ENCODE measurements around the gene PDE8A.

PDE8A gene

DNA sequence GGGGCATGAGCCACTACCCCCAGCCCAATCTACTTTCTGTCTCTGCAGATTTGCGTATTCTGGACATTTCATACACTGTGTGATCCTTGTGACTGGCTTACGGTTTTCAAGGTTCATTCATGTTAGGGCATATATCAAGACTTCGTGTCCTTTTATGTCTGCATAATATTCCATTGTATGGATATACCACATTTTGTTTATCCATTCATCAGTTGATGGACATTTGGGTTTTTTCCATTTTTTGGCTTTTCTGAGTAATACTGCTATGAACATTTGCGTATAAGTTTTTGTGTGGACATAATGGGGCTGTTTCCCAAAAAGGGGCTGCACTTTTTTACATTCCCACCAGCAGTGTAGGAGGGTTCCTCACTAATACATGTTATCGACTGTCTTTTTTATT, 106.6 kb downstream of the PDE8A start:
- DNase-seq (ENCODE audit: low read depth in 2 of 2): no peak

DNA sequence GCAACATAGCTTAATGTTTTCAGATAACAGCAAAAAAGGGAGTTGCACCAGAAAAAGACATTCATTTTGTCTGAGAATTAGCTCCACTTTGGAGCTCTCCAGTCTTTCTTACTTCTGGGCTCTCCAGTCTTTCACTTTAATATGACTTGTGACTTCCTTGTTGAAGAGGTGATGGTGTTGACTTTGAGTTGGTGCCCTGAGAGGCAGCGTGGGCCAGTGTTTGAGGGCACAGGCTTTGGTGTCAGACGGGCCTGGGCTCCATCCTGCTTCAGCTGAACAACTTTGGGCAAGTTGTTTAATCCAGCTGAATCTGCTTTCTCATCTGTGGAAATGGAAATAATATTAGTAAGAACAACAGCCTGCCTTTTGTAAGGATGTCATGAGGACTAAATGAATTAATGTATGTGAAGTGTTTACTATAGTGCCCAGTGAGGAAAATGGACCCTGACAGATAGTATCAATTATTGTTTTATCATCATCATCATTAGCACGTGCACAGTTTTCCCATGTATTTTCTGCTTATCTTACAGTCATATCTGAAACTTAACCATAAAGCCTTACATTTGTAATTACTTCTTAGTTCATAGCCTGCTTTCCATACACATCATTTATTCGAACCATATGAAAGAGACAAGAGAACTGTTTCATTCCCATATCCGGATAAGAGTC, 108.4 kb downstream of the PDE8A start:
- no peak for DNase-seq (ENCODE audit: low read depth in 2 of 2)

DNA sequence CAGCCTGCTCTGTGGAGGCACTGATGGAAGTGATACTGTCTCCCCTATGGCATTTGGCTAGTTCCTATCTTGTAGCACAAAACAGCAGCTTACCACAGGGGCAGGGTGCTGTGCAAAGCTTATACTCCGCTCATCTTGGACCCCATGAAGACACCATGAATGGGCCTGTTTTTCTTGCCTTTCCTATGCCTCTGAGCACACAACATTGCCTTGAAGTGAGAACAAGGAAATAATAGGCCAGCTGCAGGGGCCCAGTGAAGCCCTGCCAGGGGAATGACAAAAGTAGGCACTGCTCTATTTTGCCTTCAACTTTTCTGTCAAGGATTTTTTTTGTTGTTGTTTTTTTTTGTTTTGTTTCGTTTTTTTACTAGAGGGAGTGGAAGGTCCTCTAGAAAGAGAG, 110.3 kb downstream of the PDE8A start:
- DNase-seq (ENCODE audit: low read depth in 2 of 2): no peak

DNA sequence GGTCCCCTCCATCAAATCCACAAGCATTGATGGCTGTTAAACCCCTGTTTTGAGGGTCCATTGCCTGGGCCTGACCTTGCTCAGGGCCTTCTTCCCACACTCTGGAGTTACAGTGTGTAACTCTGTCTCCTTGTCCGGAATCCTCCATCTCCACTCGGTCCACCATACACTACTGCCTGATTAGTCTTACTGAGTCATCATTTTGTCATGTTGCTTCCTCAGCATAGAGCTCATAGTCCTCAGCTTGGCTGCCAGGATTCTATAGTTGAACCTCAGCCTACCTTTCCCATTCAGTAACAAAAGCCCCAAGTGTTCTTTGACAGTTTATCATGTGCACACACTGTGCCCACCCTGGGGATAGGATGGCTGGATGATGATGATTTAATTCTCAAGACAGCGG, 113.0 kb downstream of the PDE8A start:
- DNase-seq (ENCODE audit: low read depth in 2 of 2): no peak

DNA sequence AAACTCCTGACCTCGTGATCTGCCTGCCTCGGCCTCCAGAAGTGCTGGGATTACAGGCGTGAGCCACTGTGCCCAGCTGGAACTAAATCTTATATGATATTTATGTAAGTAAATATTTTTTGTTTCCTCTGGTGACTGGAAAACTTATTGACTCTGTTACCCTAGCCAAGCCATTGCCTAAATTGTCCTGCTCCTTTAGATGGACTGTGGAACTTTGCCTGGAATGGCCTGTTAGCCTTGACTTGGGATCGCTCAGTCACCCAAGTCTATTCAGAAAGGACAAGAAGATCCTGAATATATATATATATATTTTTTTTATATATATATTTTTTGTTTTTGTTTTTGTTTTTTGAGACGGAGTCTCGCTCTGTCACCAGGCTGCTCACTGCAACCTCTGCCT, 113.9 kb downstream of the PDE8A start:
- DNase-seq (ENCODE audit: low read depth in 2 of 2): no peak

DNA sequence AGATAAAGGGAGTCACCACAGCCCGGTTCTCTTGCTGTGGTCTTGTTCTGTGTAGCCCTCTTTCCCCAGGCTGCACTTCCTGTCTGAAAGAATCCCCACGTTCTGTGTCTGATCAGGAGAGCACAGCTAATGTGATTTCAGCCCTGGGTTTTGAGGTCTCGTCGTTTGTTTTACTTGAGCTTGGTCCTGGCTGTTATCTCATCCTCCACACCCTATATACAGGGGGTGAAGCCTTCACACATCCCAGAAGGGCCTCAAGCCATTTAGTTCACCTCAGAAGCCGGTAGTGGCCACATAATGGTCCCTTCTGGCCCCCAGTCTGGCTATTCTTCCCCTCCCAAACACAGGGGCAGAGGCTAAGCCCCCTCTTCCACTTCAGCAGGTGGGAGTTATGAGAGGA, 115.6 kb downstream of the PDE8A start:
- no peak for DNase-seq (ENCODE audit: low read depth in 2 of 2)

DNA sequence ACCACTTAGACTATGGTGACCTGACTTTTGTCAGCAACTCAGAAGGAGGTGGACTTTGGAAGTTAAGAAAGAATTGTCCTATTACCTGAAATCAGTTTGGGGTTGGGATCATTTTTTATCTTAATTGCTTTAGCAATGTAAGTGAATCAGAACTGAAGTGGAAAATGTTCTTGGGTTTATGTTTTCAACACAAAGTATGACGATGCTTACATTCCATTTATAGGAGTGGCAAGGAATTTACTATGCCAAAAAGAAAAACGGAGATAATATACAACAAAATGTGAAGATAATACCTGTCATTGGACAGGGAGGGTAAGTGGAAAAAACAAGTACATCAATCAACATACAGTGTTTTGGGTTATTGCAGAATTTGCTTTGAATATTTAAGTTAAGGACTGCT, 116.1 kb downstream of the PDE8A start:
- DNase-seq (ENCODE audit: low read depth in 2 of 2): no peak

DNA sequence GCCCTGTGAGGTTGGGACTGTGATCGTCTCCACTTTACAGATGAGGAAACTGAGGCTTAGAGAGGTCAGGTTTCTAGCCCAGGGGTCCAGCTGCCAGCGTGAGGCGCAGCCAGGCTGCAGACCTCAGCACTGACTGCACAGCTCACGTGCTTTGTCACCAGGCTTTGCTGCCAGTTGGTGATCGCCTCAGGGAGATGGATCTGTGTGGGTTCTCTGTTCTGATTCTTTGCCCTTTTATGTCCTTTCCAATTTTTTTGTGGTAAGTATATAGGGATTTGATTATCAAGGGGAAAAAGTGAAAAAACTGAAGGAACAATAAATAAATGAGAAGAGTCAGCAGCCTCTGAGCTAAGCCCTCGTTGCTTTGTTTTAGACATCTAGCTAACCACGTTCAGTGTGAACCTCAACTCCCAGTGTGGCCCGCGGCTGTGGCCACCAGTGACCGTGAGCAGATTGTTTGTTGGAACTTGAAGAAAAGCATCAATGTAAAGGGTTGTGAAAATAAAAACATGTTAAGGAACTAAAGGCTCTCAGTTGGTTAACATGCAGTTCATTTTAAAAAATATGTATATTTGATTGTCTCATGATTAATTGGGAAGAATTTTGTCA, 117.6 kb downstream of the PDE8A start:
- no peak for DNase-seq (ENCODE audit: low read depth in 2 of 2)

DNA sequence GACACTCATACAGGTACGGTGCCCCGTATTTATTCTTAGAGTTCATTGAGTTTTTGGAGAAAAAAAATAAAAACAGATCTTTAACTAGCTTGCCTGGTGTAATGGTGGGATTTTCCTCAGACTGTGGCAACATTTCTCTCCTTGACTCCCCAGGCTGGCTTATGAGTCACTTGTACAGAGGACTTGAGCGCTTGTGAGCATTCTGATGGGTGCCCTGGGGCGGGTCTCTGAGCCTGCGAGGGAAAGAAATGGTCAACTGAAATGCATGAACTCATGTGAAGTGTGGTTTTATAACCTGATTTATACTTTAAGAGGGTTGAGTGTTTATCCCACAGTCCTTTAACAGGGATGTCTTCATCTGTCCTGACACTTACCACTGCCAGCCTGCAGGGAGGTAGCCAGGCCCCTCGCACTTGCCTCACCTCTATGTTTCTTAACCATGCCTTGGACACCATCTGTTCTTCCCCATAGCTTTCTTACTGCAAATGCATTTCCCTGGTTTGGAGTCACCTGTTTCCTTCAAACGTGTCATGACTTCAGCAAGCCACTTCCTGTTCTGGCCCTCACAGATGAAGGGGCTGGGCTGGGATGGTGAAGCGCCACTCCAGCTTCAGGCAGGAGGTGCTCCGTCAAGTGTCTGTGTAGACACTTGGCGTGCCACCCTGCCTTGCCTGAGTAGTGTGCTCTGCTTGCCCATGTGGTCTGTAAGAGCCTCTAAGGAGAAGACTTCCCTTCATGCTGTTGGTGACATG, 118.7 kb downstream of the PDE8A start:
- no peak for DNase-seq (ENCODE audit: low read depth in 2 of 2)

DNA sequence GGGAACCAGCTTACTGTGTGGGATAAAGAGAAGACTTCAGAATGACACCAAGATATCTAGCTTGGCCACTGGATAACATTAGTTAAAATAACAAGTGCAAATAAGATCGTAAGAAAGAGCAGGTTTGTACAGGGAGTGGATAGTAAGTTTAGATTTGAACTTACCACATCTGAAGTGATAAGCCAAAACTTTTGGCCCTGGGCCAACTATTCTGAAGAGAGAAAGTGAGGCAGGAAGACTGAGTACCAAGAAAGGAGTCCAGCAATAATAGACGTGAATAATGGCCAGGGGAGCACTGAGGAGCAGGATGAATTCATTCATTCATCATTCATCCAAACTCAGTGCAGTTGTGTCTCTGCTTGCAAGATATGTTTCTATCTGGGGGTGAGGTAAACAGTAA, 122.9 kb downstream of the PDE8A start:
- DNase-seq (ENCODE audit: low read depth in 2 of 2): no peak

DNA sequence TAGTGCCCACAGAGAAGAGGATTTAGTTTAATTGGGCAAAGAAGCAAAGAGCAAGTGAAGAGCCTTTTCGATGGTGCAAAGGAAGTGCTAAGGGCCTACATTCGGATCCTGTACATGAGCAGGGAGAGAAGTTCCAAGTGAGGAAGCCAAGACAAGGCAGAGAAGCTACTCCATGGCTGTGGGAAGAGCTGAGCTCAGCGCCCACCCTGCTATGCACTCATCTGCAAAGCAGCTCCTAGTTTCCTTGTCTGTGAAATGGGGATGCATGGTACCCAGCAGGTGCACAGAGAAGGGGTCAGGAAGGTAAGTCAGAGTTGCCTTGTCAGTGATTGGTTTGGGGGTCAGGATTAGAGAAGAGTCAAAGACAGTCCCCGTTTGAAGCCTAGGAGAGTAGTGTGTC, 126.5 kb downstream of the PDE8A start:
- no peak for DNase-seq (ENCODE audit: low read depth in 2 of 2)

DNA sequence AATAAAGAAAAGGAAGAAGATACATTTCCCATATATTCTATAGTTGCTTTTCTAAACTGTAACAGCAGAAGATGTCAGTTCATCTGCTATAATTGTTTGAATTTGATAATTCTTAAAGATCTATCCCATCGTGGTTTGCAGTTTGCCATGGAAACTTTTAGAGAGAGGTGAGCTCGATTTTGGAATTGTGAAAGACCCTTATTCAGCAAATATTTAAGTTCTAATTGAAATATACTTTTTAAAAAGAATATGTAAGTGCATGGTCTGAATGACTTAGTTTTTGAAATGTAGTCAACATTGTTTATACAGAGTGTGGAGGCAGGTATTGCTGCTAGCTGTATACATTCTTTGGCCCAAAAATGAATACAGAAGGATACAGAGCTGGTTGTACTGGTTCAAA, 127.7 kb downstream of the PDE8A start:
- no peak for DNase-seq (ENCODE audit: low read depth in 2 of 2)

DNA sequence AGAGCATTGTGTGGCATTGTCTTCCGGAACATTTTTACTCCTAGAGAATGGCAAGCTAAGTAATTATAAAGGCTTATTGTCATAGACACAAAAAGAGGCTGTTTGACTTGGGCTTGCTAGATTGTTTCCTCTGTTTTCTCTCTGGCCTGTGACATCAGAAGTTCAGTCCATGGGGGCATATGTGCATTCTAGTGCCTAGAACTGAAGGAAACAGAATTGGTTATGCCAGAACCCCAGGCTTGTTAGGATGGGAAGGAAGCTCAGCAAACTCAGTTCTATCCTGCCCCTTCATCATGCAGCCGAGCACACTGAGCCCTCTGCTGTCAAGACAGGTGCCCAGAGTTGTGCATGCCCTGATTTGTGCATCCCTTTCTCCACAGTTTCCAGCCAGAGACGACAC, 131.3 kb downstream of the PDE8A start:
- no peak for DNase-seq (ENCODE audit: low read depth in 2 of 2)

DNA sequence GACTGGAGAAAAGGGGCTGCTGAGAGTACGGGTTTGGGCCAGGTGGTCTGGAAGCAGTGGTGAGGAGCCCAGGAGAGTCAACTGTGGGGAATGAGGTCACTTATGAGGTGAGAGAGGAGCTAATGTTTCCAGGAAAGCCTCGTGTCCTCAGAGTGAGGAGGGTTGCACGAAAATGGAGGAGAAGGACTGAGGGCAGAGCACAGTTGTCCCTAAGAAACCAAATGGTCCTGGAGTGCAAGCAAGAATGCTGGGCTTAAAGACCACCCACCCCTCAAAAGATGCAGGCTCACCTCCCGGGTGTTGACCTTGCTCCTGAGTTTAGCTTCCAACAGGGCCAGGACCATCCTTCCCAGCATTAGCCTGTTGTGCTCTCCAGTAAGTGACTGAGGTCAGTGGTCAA, 133.2 kb downstream of the PDE8A start:
- DNase-seq (ENCODE audit: low read depth in 2 of 2): no peak

DNA sequence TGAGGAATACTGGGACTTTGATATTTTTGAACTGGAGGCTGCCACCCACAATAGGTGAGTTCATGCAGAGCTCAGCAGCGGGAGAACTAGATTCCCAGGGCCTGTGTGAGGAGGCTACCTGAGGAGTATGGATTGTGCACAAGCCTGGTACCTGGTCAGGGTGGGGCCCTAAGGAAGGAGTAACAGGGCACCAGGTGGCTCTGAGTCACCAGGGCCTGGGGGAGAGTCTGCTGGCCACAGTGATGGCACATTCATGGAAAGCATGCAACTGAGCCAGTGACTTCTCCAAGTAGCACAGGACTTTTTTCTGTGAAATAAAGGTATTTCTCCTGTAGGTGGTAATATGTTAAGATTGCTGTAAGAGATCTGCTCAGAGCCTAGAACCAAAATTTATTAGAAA, 134.4 kb downstream of the PDE8A start:
- no peak for DNase-seq (ENCODE audit: low read depth in 2 of 2)

DNA sequence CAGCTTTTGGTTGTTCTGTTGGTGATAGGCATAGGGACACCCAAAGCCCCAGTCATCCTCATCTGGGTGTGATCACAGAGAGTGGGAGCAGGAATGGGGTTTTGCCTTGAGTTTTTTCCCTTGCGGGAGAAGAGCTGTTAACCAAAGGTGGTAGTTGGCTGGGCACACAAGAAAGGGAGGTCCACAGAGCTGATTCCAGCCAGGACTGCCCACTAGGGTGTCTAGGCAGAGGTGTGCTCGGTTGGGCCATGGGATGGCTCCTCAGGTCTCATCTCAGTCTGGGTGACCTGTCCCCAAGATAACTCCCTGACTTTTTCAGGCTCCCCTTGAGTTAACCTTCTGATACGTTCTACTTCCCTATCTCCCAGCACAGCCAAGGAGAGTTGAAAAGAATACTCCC, 134.8 kb downstream of the PDE8A start:
- DNase-seq (ENCODE audit: low read depth in 2 of 2): no peak

DNA sequence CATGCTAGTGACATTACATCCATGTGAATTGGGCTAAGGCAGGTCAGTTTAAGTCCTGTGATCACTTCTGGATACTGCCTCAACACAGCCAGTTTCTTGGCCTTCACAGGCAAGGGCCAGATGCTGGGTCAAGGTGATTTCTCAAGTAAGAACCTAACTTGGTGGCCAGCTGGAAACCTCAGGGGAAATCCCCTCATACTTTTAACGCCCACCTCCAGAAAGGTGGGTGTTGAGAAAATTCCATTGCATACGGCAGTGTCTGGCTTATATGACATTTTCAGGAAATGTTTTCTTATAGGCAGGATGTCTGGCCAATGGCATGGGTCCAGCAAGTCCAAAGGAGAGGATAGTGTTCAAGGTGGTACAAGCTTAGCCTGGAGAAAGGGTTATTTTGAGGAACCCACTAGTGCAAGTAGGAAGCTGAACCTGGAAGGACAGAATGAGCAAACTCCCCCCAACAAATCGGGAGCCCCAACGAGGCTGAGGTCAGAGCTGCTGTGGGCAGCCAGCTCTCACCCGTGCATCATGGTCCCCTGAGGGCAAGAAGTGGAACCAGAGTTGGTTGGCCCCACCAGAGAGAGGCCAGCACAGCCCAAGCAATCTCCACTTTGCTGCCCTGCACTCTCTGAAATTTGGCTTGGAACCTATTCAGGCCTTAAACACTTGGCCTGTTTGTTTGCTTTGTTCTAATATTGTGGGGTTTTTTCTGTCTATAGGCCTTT, 135.4 kb downstream of the PDE8A start:
- no peak for DNase-seq (ENCODE audit: low read depth in 2 of 2)

DNA sequence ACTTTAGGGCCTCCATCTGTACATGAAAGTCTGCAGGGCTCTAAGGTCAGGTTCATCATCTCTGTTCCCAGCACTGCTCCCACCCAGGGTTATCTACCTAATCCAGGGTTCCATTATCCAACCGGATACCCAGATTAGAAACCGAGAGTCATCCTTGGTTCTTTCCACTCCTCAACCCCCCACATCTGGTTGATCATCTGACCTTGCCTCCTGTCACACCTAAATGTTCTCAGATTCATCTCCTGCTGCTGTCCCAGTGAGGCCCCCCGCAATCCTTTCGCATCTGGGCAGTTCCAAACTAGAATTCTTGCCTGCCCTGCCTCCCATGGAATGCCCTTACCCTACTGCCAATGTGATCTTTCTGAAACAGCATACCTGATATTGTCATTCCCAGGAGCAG, 136.5 kb downstream of the PDE8A start:
- DNase-seq (ENCODE audit: low read depth in 2 of 2): no peak

DNA sequence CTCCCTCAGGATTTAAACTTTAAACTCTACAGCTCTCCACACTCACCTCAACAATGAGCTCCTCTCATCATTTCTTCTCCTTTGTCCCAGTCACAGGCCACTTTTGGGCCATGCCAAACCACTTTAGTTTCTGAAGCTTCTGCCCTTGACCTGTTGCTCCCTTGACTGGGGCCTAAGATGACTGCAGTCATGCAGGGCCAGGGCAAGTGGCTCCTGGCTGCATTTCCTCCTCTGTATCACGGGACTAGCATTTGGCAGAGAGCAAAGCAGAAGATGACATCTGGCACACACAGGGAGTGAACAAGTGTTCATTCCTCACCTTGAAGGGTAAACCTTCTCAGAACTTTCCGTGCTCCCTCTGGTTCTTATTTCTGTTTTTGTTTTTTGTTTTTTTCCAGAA, 136.9 kb downstream of the PDE8A start:
- DNase-seq (ENCODE audit: low read depth in 2 of 2): no peak

DNA sequence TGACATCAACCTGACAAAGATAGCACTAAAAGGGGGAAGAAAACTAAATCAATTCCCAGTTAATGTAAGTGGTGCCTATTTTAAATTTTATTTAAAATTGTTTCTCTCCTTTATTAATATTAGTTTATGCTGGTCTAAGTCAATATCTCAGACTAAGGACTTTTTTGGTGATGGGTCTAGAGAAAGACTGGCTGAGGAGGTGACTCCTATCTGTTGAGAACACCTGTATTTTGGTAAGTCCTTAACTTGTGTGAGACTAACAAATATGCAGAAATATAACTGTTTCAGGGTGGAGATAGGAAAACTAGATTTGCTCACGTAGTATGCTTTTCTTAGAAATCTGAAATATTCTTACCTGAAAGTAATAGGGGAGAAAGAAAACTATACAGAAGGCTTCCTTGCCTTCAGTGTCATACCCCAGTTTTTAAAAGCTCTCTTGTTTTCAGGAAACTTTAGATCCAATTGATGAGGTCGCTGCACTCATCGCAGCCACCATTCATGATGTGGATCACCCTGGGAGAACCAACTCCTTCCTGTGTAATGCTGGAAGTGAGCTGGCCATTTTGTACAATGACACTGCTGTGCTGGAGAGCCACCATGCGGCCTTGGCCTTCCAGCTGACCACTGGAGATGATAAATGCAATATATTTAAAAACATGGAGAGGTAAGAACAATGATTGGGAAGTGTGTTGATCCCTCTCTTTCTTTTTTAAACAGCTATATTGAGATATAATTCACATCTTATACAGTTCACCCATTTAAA, 138.9 kb downstream of the PDE8A start:
- no peak for DNase-seq (ENCODE audit: low read depth in 2 of 2)

DNA sequence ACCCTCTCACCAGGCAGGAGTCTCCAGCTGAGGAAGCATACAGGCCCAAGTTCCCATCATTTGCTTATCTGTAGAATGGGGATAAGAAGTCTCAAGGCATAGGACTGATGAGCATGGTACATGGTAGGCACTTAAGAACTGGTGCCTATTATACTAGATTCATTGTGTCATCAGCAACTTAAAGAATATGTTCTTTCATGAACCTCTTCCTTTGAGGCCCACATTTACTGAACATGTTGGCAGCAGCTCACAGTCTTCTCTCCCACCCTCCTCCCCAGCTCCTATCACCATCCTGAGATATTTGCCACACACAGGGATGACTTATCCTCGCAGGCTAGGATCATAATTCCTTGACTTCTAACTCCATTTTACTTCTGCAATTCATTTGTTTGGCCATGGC, 142.5 kb downstream of the PDE8A start:
- DNase-seq (ENCODE audit: low read depth in 2 of 2): no peak

DNA sequence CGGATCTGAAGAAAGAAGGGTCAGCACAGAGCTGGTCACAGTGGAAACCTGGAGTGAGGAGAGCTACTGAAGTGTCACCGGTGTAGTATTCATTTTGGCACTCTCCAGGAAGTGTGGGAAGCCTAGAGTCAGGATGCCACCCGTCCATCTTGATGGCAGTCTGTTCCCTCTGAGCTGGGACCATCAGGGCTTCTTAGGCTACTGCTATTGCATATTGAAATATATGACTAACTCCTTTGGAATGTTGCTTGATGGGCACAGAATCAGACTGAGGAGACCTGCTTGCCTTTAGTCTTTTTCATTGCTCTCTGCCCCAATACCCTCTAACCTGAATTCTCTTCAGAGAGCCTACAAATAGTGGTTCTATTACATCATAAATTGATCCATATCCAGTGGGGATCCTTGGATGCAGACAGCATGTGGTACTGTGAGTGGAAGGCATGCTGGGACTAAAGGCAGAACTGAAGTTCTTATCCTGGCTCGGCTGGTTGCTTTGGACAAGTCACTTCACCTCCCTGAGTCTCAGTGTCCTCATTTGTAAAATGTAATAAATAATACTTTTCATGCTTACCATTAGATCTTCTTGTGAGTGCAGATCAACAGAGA, 143.5 kb downstream of the PDE8A start:
- DNase-seq (ENCODE audit: low read depth in 2 of 2): no peak
